ENCODE results near the gene DSC1.

Gene DSC1

GRCh38 chr18:31102941-31103340 lies 59.7 kb downstream of the DSC1 start:
- no peak for DNase-seq

DNA sequence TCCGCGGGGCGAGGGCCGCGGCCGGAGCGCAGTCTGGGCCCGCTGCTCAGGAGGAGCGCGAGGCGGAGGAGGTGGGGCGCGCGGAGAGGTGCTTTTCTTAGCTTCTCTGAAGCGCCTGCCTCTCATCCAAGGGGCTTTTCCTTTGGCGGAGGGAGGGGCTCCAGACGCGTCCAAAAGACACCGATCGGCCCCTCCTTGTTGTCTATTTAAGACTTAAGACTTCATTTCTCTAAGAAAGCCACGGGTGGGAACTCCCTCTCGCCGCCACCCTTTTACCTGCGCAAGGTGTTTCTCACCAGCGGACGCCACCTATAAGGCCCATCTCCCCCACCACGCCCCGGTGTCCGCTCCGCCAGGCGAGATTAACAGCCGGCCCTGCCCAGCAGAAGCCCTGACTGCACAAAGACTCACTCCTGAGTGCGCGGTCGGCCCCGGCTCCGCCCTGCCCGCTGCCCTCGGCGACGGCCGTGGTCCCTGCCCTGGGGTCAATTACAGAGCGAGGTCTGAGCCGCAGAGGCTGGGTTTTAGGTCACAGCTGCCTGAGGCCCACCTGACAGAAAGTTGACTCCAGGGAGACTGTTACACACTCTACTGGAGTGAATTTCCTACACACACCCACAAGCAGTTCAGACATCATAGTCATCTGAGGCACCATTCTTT lies 60.5 kb downstream of the DSC1 start, which contains the start of gene DSC2:
TSS of gene DSC2 (minus strand) at position 397 of the 660 bp plus-strand sequence. CDS start 450 bp downstream, outside the sequence.
- no peak for DNase-seq

DNA sequence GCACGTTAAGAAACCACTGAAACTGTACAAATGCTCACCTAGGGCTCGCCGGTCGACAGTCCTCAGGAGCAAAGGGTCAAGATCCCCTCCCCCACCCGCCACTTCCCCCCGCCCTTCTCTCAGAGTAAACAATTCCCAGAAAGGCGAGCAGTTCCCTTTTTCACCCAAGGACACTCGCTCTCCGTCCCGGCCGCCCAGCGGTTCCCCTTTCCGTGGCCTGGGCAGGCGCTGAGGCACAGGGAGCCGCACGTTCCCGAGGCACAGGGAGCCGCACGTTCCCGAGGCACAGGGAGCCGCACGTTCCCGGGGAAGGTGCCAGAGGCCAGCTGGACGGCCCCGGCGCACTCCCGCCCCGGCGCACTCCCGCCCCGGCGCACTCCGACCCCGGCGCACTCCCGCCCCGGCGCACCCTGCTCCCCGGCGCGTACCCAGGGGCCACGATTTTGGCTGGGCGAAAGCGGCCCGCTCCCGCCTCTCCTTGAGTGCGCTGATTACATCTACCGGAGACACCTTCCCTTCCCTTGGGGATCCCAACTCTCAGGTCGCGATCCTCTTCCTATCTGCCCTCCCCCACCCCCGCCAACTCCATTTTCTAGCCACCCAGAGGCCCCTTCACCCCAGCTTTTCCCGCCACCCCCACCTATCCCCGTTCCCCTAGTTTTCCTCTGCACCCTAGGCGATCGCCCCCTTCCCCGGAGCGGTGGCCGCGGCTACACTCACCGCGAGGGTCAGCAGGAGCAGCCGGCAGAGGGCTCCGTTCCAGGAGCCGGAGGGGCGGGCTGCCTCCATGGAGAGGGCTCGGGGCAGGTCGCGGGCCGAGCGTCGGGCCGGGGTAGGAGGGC lies 61.3 kb downstream of the DSC1 start:
- no peak for DNase-seq

GRCh38 chr18:31100436-31101182 lies 62.0 kb downstream of the DSC1 start:
- no peak for DNase-seq

- no peak for DNase-seq
These were observed 63.0 kb downstream of the DSC1 start for GRCh38 chr18:31099450-31100230.

GRCh38 chr18:31098878-31099277 lies 63.8 kb downstream of the DSC1 start:
- no peak for DNase-seq

- no peak for DNase-seq
These were observed 65.0 kb downstream of the DSC1 start for GRCh38 chr18:31097666-31098065.

DNA sequence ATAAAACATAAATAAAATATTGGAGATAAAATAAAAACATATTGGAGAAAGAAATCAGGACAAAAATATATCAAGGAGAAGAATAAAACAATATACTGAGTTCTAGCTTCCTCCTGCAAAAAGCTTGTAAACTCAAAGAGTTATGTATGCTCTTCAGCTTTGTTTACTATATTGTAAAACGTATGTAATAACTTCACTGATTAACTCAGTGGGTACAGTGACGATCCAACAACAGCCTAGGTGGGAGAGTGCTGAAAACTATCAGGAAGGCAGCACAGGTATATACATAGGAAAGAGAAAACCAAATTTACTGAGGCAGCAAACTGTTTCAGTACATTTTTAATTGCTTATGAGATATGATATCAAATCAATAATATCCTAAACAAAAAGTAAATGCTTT lies 68.8 kb downstream of the DSC1 start:
- no peak for DNase-seq

DNA sequence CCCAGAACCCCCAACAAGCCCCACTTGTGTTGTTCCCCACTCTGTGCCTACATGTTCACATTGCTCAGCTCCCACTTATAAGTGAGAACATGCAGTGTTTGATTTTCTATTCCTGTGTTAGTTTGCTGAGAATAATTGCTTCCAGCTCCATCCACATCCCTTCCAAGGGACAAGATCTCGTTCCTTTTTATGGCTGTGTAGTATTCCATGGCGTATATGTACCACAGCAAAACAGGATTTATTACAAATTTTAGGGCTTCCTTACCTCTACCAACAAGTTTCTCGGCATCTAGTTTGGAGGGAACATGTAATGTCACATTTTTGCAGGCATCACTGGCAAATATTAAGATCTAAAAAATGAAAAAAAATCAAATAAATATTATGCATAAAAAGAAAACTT lies 69.4 kb downstream of the DSC1 start:
- no peak for DNase-seq

- DNase-seq, result no peak
These were observed 71.3 kb downstream of the DSC1 start for GRCh38 chr18:31091350-31091749.

- DNase-seq, result no peak
These were observed 74.1 kb downstream of the DSC1 start for GRCh38 chr18:31088532-31088931.

GRCh38 chr18:31079973-31080372 lies 82.7 kb downstream of the DSC1 start:
- DNase-seq, result no peak

Data from stimulated activated CD4-positive, alpha-beta T cell treated with anti-CD3 and anti-CD28 coated beads, Interleukin-12 subunit alpha, Interleukin-12 subunit beta, amount 100 ng/mL, for 4 hours (primary cell).